Sigmoid colon (tissue), 7 donors: Measurements from ENCODE around the gene ENTPD1. TPM values are rescaled to one million over a fixed set of nuclear protein-coding genes. Genes with fewer than 3 reads are reported as not detected.

Experiments used
- DNase-seq: peaks from one replicate; pipeline ENCODE4 v3.0.0-alpha.2; 2019
- H3K27ac ChIP-seq, 4 donors: fragments of 200-600 bp; sonication (generic); one replicate each; pipeline ENCODE4 v1.5.1; 2016 to 2019; ENCODE audit warnings: mild to moderate bottlenecking in 1 of 4
- H3K27me3 ChIP-seq, 3 donors: fragments of 200-600 bp; sonication (generic); one replicate each; pipeline ENCODE4 v1.5.1; 2019; ENCODE audit warnings: mild to moderate bottlenecking in 1 of 3
- H3K36me3 ChIP-seq, 4 donors: fragments of 200-600 bp; sonication (generic); one replicate each; pipeline ENCODE4 v1.5.1; 2016 to 2019
- H3K4me1 ChIP-seq, 4 donors: fragments of 200-600 bp; sonication (generic); one replicate each; pipeline ENCODE4 v1.5.1; 2017 to 2019
- H3K4me3 ChIP-seq, 4 donors: fragments of 200-600 bp; sonication (generic); one replicate each; pipeline ENCODE4 v1.5.1; 2017 to 2019; ENCODE audit warnings: mild to moderate bottlenecking in 2 of 4, moderate library complexity in 1 of 4
- H3K9me3 ChIP-seq, 4 donors: fragments of 200-600 bp in 3 of 4; sonication (generic) in 3 of 4; one replicate each; pipeline versions ENCODE4 v1.5.1 to v1.6.1; 2013 to 2019
- CTCF ChIP-seq, 4 experiments: fragments of 450-650 bp in 3 of 4; fragments of 200-600 bp in 1 of 4; IDR thresholded peaks; one replicate each; pipeline ENCODE4 v1.5.1; 2016 to 2019; ENCODE audit warnings: antibody characterized with exemption in 4 of 4, mild to moderate bottlenecking in 3 of 4, moderate library complexity in 2 of 4
- EP300 ChIP-seq, 4 donors: sonication (generic); formaldehyde crosslinking; IDR thresholded peaks; one replicate each; pipeline ENCODE4 v1.6.1; 2017; ENCODE audit warnings: antibody characterized with exemption in 4 of 4
- POLR2A ChIP-seq, 2 donors: fragments of 450-650 bp; IDR thresholded peaks; one replicate each; pipeline ENCODE4 v1.6.1; 2016; ENCODE audit warnings: antibody characterized with exemption in 2 of 2, mild to moderate bottlenecking in 2 of 2, moderate library complexity in 2 of 2
- POLR2AphosphoS5 ChIP-seq, 4 donors: sonication (generic); formaldehyde crosslinking; IDR thresholded peaks; one replicate each; pipeline ENCODE4 v1.6.1; 2017; ENCODE audit warnings: antibody characterized with exemption in 4 of 4
- WGBS, 2 donors: extraction: QIAGEN DNeasy Blood & Tissue Kit; methylation state at CpG; one replicate each; pipeline ENCODE4 v1.1.7; 2013; 5-methylcytosine and 5-hydroxymethylcytosine counted together
- intact Hi-C: fragments of 100-400 bp; cut with DNase I; formaldehyde crosslinking; loops from one replicate; pipeline ENCODE4 v1.15.1; 2023
- polyA plus RNA-seq, 3 donors: library from polyadenylated mRNA; stranded (reverse); fragments of 200-250 nt; gene quantifications; one replicate each; pipeline ENCODE4 v1.2.3, GENCODE V29; 2013
- total RNA-seq, 4 donors: library from RNA; depleted of rRNA; stranded (reverse); fragments of >200 nt; gene quantifications; one replicate each; pipeline ENCODE4 v1.1.0, GENCODE V29; 2016
- donor health status: healthy with polysubstance abuse.
- donor health status: Bipolar disorder and iron deficiency.
- donor health status: healthy.

ENTPD1 gene
- total and polyA plus RNA-seq, 7 donors = 5.4 to 112 (median 18.5) TPM

DNA sequence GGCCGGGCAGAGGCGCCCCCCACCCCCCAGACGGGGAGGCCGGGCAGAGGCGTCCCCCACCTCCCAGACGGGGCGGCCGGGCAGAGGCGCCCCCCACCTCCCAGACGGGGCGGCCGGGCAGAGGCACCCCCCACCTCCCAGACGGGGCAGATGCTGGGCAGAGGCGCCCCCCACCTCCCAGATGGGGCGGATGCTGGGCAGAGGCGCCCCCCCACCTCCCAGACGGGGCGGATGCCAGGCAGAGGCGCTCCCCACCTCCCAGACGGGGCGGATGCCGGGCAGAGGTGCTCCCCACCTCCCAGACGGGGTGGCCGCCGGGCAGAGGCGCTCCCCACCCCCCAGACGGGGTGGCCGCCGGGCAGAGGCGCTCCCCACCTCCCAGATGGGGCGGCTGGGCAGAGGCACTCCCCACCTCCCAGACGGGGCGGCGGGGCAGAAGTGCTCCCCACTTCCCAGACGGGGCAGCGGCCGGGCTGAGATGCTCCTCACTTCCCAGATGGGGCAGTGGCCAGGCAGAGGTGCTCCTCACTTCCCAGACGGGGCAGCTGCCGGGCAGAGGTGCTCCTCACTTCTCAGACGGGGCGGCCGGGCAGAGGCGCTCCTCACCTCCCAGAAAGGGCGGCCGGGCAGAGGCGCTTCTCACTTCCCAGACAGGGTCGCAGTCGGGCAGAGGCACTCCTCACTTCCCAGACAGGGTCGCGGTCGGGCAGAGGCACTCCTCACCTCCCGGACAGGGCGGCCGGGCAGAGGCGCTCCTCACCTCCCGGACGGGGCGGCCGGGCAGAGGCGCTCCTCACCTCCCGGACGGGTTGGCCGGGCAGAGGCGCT is 53.6 kb downstream of the ENTPD1 start:
- WGBS, 2 donors = 95 to 96% methylated on average over 64 of the region's 64 CpGs
- no peaks in the 10 kb centered on the region for H3K9me3 ChIP-seq
- H3K27me3 ChIP-seq = no peaks in the 10 kb centered on the region
- DNase-seq = no peak
- H3K27ac ChIP-seq = no peak overlapping the region
- no peak for TF ChIP-seq POLR2AphosphoS5 (IDR thresholded peaks at IDR 0.05)
- no peak for TF ChIP-seq CTCF (IDR thresholded peaks at IDR 0.05)
- no peak for TF ChIP-seq EP300 (IDR thresholded peaks at IDR 0.05)
- no peak for TF ChIP-seq POLR2A (IDR thresholded peaks at IDR 0.05)
- no peaks in the 10 kb centered on the region for H3K36me3 ChIP-seq
- H3K4me3 ChIP-seq = no peak overlapping the region
- intact Hi-C loops = no loop called here
- peaks cover 0 to 15% (median 4%) of the 10 kb centered on the region in 4 donors for H3K4me1 ChIP-seq

- H3K27ac ChIP-seq = no peak overlapping the region
- H3K27me3 ChIP-seq = no peaks in the 10 kb centered on the region
- no peaks in the 10 kb centered on the region for H3K9me3 ChIP-seq
- intact Hi-C loops = no loop called here
- no peak for DNase-seq
- TF ChIP-seq POLR2A (IDR thresholded peaks at IDR 0.05) (no peak), POLR2AphosphoS5 (IDR thresholded peaks at IDR 0.05) (no peak), CTCF (IDR thresholded peaks at IDR 0.05) (no peak), EP300 (IDR thresholded peaks at IDR 0.05) (no peak)
- peaks cover 0 to 19% (median 7%) of the 10 kb centered on the region in 4 donors for H3K4me1 ChIP-seq
- 96% methylated on average over 20 of the region's 20 CpGs for WGBS, 2 donors
- no peaks in the 10 kb centered on the region for H3K36me3 ChIP-seq
- H3K4me3 ChIP-seq = no peak overlapping the region
These were observed 54.4 kb downstream of the ENTPD1 start for GRCh38 chr10:95810198-95810976.

- peak overlapping the region in 1 of 4 donors; percentile 39 for H3K27ac ChIP-seq
- no peak overlapping the region for H3K4me3 ChIP-seq
- peaks cover 0 to 19% (median 7%) of the 10 kb centered on the region in 4 donors for H3K4me1 ChIP-seq
- no peaks in the 10 kb centered on the region for H3K9me3 ChIP-seq
- WGBS, 2 donors = 94 to 99% methylated on average over 3 of the region's 3 CpGs
- no peaks in the 10 kb centered on the region for H3K27me3 ChIP-seq
- DNase-seq = no peak
- H3K36me3 ChIP-seq = no peaks in the 10 kb centered on the region
- intact Hi-C loops = no loop called here
- TF ChIP-seq POLR2A (IDR thresholded peaks at IDR 0.05) (no peak), CTCF (IDR thresholded peaks at IDR 0.05) (no peak), EP300 (IDR thresholded peaks at IDR 0.05) (no peak)
These were observed 57.2 kb downstream of the ENTPD1 start for GRCh38 chr10:95813054-95813685.

DNA sequence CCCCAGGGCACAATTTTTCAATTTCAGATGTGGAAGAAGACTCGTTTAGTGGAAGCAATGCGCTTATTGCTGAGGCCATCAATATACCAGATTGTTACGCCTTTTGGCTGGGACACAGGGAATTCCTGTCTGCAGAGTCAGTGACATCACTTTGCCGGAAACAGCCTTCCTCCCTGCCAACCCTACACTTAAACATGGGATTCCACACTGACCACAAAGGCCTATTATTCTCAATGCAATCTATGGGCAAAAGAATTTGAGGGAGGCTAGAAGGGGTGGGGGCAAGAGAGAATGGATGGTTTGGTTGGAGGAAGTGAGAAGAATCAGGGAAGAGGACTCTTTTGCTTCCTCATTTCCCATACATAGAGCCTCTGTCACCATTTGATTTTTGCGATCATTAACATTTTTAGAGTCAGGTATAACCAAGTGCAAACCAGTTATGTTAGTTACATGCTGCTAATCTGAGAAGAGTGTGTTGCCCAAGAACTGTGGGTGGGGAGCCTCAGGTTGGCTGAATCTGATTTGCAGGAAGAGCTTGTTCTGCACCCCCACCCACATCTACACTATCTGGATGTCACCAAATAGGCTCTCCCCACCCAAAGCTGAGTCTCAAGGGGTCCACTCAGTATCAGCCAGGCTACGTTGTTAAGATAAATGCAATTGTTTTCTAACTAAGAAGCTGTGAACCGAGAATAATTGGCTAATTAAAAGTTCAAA is 58.2 kb downstream of the ENTPD1 start:
- DNase-seq = no peak
- 71 to 76% methylated on average over 7 of the region's 7 CpGs for WGBS, 2 donors
- H3K27ac ChIP-seq = peak overlapping the region in 2 of 4 donors; percentile 2 to 39

More for the DNA sequence above, 58.2 kb downstream of the ENTPD1 start:
- no peaks in the 10 kb centered on the region for H3K36me3 ChIP-seq
- H3K27me3 ChIP-seq = no peaks in the 10 kb centered on the region
- intact Hi-C loops = no loop called here
- H3K4me1 ChIP-seq = peaks cover 0 to 26% (median 7%) of the 10 kb centered on the region in 4 donors
- TF ChIP-seq POLR2AphosphoS5 (IDR thresholded peaks at IDR 0.05) (peak in 1 of 4 donors; percentile 29), POLR2A (IDR thresholded peaks at IDR 0.05) (no peak)
- no peak overlapping the region for H3K4me3 ChIP-seq
- H3K9me3 ChIP-seq = no peaks in the 10 kb centered on the region
